GM21723 (cell line): ENCODE results near the gene LYPD8.

ENCODE experiments used
- ATAC-seq: cut with Tn5 transposase; IDR thresholded peaks from one replicate; pipeline ENCODE4 v1.9.1; 2021; ENCODE audit warnings: mild to moderate bottlenecking, moderate library complexity; ENCODE audit not compliant: unreplicated experiment

Gene LYPD8

DNA sequence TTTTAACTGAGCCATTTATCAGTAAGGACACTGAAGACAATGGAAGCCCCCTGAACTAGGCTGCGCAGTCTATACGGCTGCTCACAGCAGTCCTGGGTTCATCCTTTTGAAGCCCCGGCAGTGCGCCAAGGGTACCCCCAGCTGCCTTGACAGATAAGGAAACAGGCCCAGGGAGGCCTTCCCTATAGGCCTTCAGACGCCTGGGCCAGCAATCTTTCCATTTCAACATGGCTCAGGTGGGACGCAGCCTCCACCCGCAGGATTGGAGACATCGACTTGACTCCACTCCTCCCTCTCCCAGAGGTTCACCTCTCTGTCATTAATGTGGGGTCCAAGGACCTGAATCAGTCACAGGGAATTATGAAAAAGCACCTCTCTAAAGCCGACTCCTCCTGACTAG is 2.8 kb upstream of the LYPD8 start:
- no peak for ATAC-seq

DNA sequence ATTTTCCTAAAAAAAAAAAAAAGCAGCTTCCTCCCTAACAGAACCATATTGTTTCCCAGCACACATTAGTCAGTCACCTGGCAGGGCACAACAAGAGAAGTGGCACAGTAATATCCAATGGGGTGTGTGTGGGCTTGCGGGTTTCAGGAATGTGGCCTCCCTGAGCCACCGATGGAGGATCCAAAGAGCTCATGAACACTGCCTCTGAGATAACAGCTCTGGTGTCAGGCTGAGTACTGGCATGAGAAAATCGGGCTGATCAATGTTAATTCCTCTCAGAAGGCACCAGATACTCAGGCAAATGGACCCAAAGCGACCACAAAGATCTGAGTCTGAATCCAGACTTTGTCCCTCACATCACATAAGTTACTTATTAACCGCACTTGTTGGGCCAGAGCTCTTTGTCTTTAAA is 2.2 kb upstream of the LYPD8 start:
- no peak for ATAC-seq

DNA sequence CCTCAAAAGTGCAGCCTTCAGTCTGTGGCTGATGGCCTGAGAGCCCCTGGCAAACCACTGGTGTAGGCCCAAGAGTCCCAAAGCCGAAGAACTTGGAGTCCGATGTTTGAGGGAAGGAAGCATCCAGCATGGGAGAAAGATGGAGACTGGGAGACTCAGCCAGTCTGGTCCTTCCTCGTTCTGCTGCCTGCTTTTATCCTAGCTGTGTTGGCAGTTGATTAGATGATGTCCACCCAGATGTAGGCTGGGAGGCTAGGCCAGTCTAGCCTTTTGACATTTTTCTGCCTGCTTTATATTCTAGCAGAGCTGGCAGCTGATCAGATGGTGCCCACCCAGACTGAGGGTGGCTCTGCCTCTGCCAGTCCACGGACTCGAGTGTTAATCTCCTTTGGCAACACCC is 1.1 kb upstream of the LYPD8 start:
- no peak for ATAC-seq

DNA sequence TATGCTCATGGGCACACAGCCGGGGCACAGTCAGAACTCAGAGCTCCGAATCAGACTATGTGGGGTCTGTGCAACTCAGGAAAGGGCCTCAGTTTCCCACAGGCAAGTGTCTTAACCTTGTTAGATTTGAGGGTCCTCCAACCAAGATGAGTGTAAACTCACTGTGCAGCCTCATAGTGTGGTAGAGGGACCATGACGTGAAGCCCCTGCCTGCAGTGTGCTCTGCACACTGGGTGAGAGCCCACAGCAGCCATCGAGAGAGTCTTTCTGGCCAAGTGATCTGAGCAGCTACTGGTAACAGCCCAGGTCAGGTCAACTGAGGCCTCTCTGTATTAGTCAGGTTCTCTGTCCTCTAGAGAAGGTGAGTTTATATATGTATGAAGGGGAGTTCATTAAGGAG is 592 bp upstream of the LYPD8 start:
- ATAC-seq, result no peak

DNA sequence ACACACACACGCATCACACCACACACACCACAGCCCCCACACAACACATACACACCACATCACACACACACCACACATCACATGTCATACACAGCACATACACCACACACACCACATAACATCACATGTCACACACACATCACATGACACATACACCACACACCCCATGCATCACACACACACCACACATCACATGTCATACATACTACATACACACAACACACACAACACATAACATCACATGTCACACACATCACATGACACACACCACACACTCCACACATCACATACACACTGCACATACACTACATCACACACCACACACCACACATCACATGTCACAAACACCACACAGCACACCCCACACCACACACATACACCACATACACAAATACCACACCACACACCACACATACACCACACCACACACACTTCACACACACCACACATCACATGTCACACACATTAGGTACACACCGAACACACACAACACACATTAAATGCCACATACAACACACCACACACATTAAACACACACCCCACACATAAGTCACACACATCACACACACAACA is 1.8 kb downstream of the LYPD8 start:
- ATAC-seq, result no peak

DNA sequence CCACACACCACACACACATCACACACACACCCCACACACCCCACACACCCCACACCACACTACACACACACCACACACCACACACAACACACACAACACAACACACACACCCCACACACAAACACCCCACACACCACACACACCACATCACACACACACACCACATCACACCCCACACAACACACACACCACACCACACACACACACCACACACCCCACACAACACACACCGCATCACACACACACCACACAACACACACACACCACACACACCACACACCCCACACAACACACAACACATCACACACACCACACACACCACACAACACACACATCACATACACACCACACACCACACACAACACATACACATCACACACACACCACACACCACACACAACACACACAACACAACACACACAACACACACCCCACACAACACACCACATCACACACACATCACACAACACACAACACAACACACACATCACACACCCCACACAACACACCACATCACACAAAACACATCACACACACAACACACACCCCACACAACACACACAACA is 2.4 kb downstream of the LYPD8 start:
- no peak for ATAC-seq

DNA sequence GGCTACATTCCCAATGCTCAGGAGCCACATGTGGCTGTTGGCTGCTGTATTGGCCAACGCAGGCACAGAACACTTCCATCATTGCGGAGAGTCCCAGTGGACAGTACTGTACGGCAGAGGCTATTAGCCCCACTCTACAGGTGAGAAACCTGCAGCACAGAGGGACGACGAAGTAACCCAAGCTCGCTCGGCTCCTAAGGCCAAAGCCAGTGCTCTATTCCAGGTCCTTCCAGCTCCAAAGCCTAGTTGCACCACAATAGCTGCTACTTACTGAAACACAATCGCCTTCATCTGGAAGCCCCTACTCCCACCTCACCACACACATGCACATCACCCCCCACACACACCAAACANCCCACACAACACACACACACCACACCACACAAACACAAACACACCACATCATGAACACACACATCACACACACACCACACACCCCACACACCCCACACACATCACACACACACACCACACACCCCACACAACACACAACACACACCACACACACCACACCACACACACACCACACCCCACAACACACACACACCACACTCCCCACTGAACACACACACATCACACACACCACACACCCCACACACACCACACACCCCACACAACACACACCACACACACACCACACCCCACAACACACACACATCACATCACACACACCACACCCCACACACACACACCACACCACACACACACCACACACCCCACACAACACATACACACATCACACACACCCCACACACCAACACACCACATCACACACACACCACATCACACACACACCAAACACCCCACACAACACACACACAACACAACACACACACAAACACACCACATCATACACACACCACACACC is 3.2 kb downstream of the LYPD8 start:
- no peak for ATAC-seq

DNA sequence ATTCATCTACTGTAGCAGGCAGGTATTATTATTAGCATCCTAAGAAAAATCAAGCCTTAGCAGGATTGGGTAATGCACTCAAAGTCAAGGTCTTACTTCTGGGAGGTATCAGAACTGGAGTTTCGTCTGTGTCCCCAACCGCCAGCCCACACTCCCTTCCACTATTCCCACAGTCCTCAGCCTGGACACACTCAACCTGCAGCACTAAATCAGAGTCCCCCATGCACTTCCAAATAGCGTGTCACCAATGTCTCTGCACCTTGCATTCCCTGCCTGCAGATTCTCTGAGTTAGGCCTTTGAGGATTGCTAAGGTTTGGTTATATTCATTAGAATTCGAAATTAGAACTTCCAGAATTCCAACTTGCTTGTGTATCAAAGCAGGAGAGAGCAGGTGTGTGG is 3.9 kb downstream of the LYPD8 start:
- no peak for ATAC-seq

DNA sequence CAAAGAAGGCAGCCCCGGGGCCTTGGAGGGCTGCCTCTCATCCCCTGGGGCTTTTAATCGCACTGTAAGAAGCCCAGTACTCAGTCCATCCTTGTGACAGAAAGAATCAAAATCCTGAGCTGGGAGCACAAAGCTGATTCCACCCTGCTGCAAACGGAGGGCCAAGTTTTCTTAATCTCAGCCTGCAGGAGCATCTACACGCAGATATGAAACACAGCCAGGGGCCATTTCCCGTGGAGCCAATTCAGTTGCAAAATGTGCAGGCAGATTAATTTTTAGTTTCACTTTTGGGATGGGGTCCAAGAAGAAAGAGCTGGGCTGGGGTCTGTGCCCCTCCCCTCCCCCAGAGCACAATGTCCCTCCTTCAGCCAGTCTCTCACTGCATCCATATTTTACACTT is 4.4 kb downstream of the LYPD8 start:
- ATAC-seq, result no peak

DNA sequence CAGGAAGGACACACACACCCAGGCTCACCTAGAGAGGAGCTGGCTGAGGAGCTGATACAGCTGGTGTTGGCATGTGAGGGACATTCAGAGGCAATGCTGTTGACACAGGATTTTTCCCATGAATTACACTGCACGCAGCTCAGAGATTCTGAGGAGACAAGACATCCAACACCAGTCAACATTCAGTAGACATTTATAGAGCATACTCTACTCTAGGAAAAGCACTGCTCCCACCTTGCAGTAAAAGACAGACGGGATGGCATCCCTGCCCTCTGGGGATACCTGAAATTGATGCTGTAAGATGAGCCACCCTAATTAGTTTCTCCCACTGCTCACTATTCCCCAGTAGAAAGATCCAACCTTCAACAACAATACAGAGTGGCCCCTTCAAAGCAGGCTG is 5.1 kb downstream of the LYPD8 start:
- ATAC-seq, result no peak

DNA sequence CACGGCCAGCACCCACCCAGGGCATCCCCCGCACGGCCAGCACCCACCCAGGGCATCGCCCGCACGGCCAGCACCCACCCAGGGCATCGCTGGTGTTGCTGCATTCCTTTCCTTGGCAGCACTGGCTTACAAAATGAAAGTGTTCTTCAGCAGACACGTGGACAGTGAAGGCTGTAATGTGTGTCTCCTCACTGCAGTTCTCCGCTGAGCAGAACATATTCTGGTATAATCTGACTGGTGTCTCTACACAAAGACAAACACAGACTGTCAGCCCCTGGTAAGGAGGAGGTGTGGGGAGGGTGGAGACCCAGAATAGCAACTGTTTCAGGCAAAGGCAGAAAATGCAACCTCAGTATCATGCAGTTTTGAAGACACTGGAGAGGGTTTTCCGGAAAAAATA is 7.3 kb downstream of the LYPD8 start:
- no peak for ATAC-seq

DNA sequence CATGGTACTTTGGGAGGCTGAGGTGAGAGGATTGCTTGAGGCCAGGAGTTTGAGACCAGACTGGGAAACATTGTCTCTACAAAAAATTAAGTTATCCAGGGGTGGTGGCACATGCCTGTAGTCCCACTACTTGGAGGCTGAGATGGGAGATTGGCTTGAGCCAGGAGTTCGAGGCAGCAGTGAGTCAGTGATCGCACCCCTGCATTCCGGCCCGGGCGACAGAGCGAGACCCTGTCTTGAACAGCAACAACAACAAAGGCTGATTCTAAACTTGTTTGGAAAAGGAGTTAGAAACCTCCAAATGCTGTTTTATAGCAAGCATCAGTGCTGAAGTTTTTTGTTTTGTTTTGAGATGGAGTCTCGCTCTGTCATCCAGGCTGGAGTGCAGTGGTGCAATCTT is 14.7 kb downstream of the LYPD8 start:
- no peak for ATAC-seq

DNA sequence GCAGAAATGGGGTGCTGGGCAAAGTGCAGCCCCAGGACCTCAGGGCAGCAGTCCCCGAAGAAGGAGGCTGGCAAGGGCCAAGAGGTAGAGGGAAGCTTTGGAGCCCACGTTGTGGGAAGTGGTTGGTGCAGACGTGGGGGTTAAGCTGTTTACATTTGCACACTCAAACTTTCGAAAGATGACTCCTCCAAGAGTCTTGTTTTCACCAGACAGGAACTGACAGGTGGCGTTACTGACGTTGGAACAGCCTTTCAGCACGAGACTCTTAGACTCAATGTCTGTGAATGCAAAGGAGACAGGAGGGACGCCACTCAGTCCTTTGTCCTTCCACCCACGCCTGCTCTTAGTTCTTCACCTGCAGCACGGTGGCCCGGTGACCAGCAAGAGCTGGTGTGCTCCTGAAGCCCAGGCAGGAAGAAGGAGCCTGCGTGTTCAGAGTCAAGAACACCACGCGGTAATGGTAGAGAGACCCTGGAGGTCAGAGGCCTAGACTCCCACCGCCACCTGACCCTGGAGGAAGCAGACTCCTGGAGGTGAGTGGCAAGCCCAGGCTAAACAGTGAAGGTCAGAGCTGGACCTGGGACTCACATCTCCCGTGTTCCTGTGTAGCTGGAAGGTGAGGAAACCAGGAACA is 15.9 kb downstream of the LYPD8 start:
- no peak for ATAC-seq

DNA sequence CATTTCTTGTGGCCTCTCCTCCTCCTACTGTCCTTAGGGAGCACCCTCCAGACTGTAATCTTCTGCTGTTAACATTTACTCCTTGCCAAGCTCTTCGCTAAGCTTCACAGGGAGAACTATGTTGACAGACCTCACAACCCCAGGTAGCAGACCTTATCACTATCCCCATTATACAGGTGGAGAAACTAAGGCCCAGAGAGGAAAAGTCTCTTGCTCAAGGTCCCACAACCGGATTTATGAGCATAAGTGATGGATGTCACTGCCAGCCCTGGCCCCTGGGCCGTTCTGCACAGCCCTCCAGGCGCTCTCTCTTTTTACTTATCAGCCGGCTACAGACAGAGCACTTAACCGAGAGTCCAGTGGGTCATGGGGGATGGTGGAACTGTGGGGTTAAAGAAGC is 18.1 kb downstream of the LYPD8 start:
- no peak for ATAC-seq

DNA sequence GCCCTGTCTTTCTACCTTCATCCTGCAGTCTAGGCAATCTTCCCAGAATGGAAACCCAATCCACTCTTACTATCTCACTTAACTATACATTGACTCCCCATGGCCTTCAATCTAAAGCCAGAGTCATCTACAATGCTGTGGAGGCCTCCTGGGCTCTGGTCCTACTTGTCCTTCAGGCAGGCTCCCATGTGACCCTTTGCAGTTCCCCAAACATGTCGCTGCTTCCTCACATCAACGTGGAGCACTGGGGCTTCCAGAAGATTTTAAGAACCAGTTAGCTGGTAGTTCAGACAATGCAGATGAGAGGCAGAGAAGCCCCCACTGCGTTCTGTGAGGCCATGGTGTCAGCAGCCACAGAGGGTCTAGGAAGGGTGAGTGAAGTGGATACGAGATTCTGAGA is 18.6 kb downstream of the LYPD8 start:
- no peak for ATAC-seq

DNA sequence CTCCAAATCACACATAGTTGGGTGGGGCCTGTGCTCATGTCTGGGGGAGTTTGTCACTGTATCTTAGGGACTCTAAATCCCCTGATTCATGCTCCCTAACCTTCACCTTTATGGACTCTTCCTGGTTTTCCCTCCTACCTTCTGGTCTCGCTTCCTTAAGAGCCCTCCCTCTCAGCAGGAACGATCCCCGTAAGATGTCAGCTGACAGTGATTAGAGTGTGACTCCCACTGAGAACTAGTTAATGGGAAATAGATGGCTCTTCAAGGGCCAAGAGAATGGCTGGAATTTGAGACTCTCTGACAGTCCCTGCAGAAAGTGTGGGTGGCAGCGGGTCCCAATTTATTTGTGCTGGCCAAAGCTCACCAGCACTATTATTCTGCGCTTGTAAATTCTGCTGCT is 22.0 kb downstream of the LYPD8 start:
- ATAC-seq, result no peak

DNA sequence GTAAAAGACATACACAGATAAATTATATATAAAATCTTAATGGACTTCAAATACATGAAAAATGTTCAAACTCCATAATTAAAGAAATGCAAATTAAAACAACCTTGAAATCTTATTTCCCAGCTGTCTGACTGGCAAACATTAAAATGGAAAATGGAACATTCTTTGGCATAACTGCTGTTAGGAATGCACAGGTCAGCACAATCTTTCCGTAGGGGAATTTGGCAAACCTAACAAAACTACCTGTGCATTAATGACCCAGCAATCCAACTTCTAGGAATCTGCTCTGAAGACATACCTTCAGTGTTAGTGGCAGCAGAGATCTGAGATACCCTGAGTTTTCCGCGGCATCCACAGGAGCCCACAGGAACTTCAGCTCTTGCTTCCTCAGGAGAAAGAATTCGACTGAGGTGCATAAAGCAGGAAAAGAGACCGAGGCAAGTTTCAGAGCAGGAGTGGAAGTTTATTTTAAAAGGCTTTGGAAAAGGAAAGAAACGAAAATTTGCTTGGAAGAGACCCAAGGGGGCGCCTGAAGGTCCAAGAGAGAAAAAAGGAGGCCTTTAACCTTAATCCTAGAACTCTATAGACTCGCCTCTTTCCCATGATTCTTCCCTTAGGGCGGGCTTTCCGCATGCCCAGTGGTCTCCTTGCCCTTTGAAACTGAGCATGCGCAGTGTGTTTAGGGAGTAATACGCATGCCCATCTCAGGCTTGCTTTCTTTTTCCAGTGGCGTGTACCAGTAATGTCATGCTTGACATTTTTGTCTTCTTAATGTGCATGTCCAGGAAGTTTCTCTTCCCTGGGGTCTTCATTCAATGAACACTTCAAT is 24.8 kb downstream of the LYPD8 start:
- ATAC-seq, result no peak

DNA sequence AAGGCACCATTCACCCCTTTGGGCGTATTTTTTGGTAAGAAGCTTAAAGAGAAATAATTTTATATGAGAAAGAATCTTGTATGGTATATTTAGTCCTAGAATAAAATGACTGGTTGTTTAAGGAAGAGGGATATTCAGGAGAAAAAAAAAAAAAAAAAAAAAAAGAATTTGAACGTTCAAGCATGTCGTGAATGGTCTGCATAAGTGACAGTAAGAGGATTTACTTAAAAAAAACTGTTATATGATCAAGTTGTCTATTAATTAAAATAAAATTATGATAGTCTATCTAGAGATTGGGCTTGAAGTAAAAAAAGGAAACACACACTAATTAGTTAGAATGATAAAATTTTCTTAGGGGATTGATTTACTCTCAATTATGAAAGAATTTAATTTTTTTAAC is 41.3 kb downstream of the LYPD8 start:
- ATAC-seq, result no peak

DNA sequence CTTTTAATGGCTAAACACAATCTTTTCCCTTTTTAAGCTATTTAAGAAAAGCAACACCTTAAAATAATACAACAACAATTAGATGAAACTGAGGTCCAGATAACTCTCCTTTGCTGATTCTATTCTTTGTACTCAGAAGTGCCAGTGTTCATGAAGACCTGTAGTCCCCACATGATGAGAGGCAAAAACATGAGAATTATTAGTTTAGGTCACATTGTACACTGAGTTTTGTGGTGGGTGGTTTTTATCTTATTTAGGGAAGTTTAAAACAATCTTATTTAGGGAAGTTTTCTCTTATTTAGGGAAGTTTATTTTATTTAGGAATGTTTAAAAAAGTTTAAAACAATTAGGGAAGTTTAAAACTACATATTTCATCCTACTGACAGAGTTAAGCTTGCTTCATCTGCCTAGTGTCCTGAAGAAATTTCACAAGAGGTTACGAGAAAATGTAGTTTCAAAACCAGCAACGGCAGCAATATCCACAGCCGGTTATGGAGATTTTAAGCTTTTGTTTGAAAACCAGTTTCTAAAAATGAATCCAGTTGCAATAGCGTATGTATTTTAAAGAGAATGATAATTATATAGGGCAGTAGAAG is 45.2 kb downstream of the LYPD8 start:
- ATAC-seq, result no peak

DNA sequence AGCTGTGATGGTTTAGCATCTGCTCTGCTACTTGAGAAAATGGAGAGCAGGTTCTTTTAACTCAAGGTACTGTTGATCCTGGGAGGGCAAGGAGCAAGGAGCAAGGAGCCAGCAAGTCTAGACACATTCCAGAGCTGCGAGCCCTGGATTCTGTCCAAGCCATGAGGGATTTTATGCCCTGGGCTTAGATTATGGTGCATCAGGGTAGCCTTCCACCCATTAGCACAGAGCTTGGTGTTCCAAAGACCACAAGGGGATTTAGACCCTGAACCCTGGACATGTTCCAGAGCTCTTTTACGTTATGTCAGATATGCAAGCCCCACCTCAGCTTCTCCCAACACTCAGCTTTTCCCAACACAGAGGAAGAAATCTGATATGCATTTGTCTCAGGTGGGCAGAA is 51.0 kb downstream of the LYPD8 start:
- no peak for ATAC-seq

DNA sequence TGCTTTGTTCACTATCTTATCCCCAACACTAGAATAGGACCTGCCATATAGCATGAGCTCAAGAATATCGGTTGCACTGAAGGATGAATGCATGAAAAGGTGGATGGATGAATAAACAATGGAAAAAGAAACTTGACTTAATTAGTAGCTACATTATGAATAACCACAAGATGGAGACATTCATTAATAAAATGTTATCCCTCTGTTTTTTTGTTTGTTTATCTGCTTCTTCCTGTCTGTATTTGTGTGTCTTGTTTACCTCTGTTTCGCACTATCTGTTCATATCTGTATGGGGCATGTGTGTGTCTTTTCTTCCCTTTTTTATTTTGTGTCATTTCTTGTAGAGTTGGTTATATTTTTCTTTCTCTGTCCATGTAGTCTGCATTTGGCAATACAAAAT is 51.9 kb downstream of the LYPD8 start:
- ATAC-seq, result no peak
